Measurements from ENCODE around the gene NUP54.

The NUP54 gene

GRCh38 chr4:76066546-76066945, 81.7 kb downstream of the NUP54 start:
- H2BK5ac ChIP-seq (ENCODE audit: low read length) = no peak overlapping the region
- no peaks in the 10 kb centered on the region for H3K4me1 ChIP-seq (ENCODE audit: control insufficient read depth, low read depth, low read length)
- H3K18ac ChIP-seq (ENCODE audit: low read length) = no peak overlapping the region
- H3K56ac ChIP-seq (ENCODE audit: low read length) = no peak overlapping the region
- H3K79me2 ChIP-seq (ENCODE audit: control insufficient read depth, insufficient read depth, low read length) = no peaks in the 10 kb centered on the region
- no peak overlapping the region for H3K4me3 ChIP-seq (ENCODE audit: low read length)
- H3K23ac ChIP-seq (ENCODE audit: low read length) = no peak overlapping the region
- H3K79me1 ChIP-seq (ENCODE audit: low read length) = no peaks in the 10 kb centered on the region
- H2AK5ac ChIP-seq (ENCODE audit: low read length) = no peak overlapping the region
- no CpG with 5 or more reads among the region's 3 CpGs for WGBS (ENCODE audit: extremely low coverage, insufficient coverage, low lambda C conversion rate)
- H3K27ac ChIP-seq (ENCODE audit: low read depth, low read length) = no peak overlapping the region
- H3K4ac ChIP-seq (ENCODE audit: low read depth, low read length) = no peak overlapping the region
- H3K27me3 ChIP-seq (ENCODE audit: insufficient read depth, low read length, poor library complexity) = no peaks in the 10 kb centered on the region
- DNase-seq = no peak
- no peak overlapping the region for H4K8ac ChIP-seq (ENCODE audit: low read depth, low read length)
- no peak overlapping the region for H3K4me2 ChIP-seq (ENCODE audit: low read length)
- H3K9ac ChIP-seq (ENCODE audit: low read length) = no peak overlapping the region
- no peaks in the 10 kb centered on the region for H3K36me3 ChIP-seq (ENCODE audit: control insufficient read depth, insufficient read depth, low read length)
- no peak overlapping the region for H2BK120ac ChIP-seq (ENCODE audit: low read depth, low read length)
- H2BK15ac ChIP-seq (replicated peaks; ENCODE audit: low read depth) = no peak overlapping the region
- H4K5ac ChIP-seq (ENCODE audit: low read length) = no peak overlapping the region

Measured in mesendoderm (in vitro differentiated cells).